GM12872 (cell line): ENCODE measurements around the gene HERC2.

ENCODE experiments used
- CTCF ChIP-seq: IDR thresholded peaks from 3 replicates; pipeline ENCODE4 v1.5.1; 2011; ENCODE audit warnings: low read depth, mild to moderate bottlenecking, low read length, moderate library complexity; ENCODE audit not compliant: insufficient read depth

Gene HERC2

DNA sequence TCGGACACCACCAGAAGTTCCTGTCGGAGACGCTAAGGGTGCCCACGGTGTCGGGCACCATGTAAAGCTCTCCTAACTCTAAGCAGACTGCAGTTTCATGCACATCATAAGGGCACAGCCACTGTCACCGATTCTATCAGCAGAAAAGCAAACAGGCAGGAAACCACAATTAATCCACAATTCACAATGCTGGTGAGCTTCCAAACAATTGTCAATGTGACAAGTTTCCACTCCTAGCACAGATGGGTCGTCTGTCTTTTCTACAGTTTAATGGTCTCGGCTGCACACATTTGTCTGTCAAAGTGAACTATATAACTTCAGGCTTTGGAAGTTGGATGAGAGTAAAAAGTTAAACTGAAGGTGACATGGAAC, 214.1 kb downstream of the HERC2 start:
- TF ChIP-seq CTCF, result no peak

DNA sequence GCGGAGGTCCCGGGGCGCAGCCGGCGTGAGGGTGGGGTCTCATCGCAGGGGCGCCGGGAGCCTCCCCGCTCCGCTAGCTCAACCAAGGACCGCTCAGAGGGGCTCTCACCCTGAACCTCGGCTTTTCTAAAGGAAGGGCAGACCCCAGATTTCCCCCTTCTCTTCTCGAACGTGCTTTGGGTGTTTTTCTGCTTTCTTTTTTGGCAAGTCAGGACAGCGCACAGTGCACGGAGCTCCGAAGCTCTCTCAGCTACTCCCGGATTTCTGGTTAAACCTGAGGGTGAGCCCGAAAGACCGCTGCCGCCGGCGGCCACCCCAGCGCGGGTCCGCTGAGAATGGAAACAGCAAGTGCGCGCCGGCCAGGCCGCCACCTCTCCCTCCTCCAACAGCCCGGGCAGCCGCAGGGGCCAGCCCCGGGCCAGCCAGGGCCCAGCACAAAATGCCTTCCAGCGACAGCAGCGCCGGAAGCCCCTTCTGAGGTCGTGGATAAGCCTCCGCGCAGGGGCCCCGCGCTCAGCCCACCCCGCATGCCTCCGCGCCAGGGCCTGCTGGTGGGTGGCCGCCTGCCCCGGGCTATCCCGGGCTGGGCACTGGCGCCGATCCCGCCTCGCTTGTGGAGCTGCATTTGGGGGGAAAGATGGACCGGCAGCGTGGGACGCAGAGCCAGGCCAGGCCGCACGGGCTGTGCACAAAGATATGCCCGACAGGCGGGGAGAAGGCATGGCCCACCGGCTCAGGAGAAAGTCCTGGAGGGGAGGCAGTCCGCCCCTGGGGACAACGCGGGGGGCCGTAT, 214.7 kb downstream of the HERC2 start:
- TF ChIP-seq CTCF, result no peak

GRCh38 chr15:28106294-28107110, 215.5 kb downstream of the HERC2 start:
- TF ChIP-seq CTCF, result no peak

DNA sequence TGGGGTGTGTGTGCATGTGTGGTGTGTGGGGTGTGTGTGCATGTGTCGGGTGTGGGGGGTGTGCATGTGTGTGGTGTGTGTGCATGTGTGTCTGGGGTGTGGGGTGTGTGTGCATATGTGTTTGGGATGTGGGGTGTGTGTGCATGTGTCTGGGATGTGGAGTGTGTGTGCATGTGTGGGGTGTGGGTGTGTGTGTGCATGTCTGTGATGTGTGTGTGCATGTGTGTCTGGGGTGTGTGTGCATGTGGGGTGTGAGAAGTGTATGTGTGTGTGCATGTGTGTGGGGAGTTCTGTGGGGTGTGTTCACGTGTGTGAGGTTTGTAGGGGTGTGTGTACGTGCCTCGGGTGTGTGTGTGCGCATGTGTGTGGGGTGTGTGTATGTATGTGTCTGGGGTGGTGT, 216.2 kb downstream of the HERC2 start:
- TF ChIP-seq CTCF, result no peak

GRCh38 chr15:28105224-28105791, 216.7 kb downstream of the HERC2 start:
- no peak for TF ChIP-seq CTCF

DNA sequence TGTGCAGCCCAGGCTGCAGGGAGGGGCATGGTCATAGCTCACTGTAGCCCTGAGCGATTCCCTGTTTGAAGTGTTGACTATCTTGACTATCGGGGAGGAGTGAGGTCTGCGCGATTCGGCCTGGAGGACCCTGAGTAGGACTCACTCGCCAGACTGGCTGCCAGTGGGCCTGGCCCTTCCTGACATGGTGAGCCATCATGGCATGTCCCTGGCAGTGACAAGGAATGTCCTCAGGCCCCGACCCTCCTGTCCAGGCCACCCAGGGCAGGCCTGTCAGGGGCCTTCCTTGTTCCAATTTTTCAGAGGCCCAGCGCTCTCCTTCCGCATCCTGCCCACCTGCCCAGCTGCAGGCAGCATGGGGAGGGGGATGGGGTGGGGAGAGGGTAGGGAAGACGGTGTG, 217.7 kb downstream of the HERC2 start:
- no peak for TF ChIP-seq CTCF

GRCh38 chr15:28103831-28104230, 218.1 kb downstream of the HERC2 start:
- TF ChIP-seq CTCF, result no peak
